ENCODE measurements around the gene MRPL14. TPM values are rescaled to one million over a fixed set of nuclear protein-coding genes. Genes with fewer than 3 reads are reported as not detected.

The MRPL14 gene
- total RNA-seq, 1 donor from 2014 or later: 61.8 TPM

- DNase-seq (ENCODE audit: low spot score in 2 of 2): no peak
- no peak for TF ChIP-seq CTCF (IDR thresholded peaks at IDR 0.05)
- H3K4me3 ChIP-seq: no peak overlapping the region
- H3K4me1 ChIP-seq: peaks cover 8 to 44% of the 10 kb centered on the region in 2 donors
- intact Hi-C loops (cut with DNase I): no loop called here
- H3K27me3 ChIP-seq: no peaks in the 10 kb centered on the region
- H3K27ac ChIP-seq: peak overlapping the region in 1 of 2 donors; percentile 52
- no peaks in the 10 kb centered on the region for H3K9me3 ChIP-seq
- H3K36me3 ChIP-seq: no peaks in the 10 kb centered on the region
Observed at GRCh38 chr6:44120692-44121443, 6.4 kb downstream of the MRPL14 start.

GRCh38 chr6:44119704-44120262 lies 7.5 kb downstream of the MRPL14 start:
- Histone ChIP-seq H3K4me1 (peaks cover 14 to 43% of the 10 kb centered on the region in 2 donors), H3K27me3 (no peaks in the 10 kb centered on the region), H3K36me3 (no peaks in the 10 kb centered on the region), H3K27ac (peak overlapping the region in 1 of 2 donors; percentile 52), H3K4me3 (no peak overlapping the region), H3K9me3 (no peaks in the 10 kb centered on the region)
- intact Hi-C loops (cut with DNase I): no loop called here
- TF ChIP-seq CTCF (IDR thresholded peaks at IDR 0.05): no peak
- DNase-seq (ENCODE audit: low spot score in 2 of 2): no peak

GRCh38 chr6:44117397-44118128 lies 9.7 kb downstream of the MRPL14 start:
- Histone ChIP-seq H3K36me3 (peaks cover 19 to 21% of the 10 kb centered on the region in 2 donors), H3K9me3 (no peaks in the 10 kb centered on the region), H3K27ac (peak overlapping the region; percentile 54 to 56), H3K4me1 (peaks cover 14 to 36% of the 10 kb centered on the region in 2 donors), H3K27me3 (no peaks in the 10 kb centered on the region), H3K4me3 (no peak overlapping the region)
- no peak for TF ChIP-seq CTCF (IDR thresholded peaks at IDR 0.05)
- no peak for DNase-seq (ENCODE audit: low spot score in 2 of 2)
- intact Hi-C loops (cut with DNase I): no loop called here

GRCh38 chr6:44116641-44117382 lies 10.4 kb downstream of the MRPL14 start:
- TF ChIP-seq CTCF (IDR thresholded peaks at IDR 0.05): no peak
- no peaks in the 10 kb centered on the region for H3K9me3 ChIP-seq
- peak overlapping the region in 1 of 2 donors; percentile 9 for H3K4me3 ChIP-seq
- no peak for DNase-seq (ENCODE audit: low spot score in 2 of 2)
- intact Hi-C loops (cut with DNase I): no loop called here
- H3K4me1 ChIP-seq: peaks cover 14 to 32% of the 10 kb centered on the region in 2 donors
- peaks cover 26 to 28% of the 10 kb centered on the region in 2 donors for H3K36me3 ChIP-seq
- H3K27me3 ChIP-seq: no peaks in the 10 kb centered on the region
- peak overlapping the region; percentile 54 to 56 for H3K27ac ChIP-seq

- H3K4me3 ChIP-seq: no peak overlapping the region
- no peaks in the 10 kb centered on the region for H3K9me3 ChIP-seq
- DNase-seq (ENCODE audit: low spot score in 2 of 2): no peak
- peaks cover 35 to 36% of the 10 kb centered on the region in 2 donors for H3K36me3 ChIP-seq
- peaks cover 12 to 22% of the 10 kb centered on the region in 2 donors for H3K4me1 ChIP-seq
- intact Hi-C loops (cut with DNase I): no loop called here
- peak overlapping the region; percentile 13 to 56 for H3K27ac ChIP-seq
- no peak for TF ChIP-seq CTCF (IDR thresholded peaks at IDR 0.05)
- no peaks in the 10 kb centered on the region for H3K27me3 ChIP-seq
Observed at GRCh38 chr6:44115866-44116265, 11.4 kb downstream of the MRPL14 start.
